CD4-positive, alpha-beta T cell treated with Interleukin-2 at 100 ng/mL for 4 hours (primary cell): Measurements from ENCODE around the gene HCN3.
"Not testable (repeated sequence)": the region's sequence is repeated elsewhere in the genome, so short reads cannot be mapped to it uniquely, and the experiment has no call there.

ENCODE experiments used
- DNase-seq: peaks from one replicate; pipeline ENCODE4 v3.0.0-alpha.2; 2020; ENCODE audit warnings: low spot score

The HCN3 gene

GRCh38 chr1:155313261-155313660 is 36.0 kb downstream of the HCN3 start:
- no peak for DNase-seq

- DNase-seq, result no peak
Measured at GRCh38 chr1:155316922-155317321, 39.7 kb downstream of the HCN3 start.

- no peak for DNase-seq
Measured at GRCh38 chr1:155318082-155318481, 40.8 kb downstream of the HCN3 start.

- DNase-seq, result no peak
Measured at GRCh38 chr1:155319536-155319935, 42.3 kb downstream of the HCN3 start.

GRCh38 chr1:155320252-155320651 is 43.0 kb downstream of the HCN3 start:
- no peak for DNase-seq

- peak; percentile 67 for DNase-seq
Measured at GRCh38 chr1:155320661-155321617, 43.7 kb downstream of the HCN3 start, which contains the start of gene RUSC1. TSS of gene RUSC1 (plus strand) at chr1:155320894. CDS start at chr1:155321774, 880 bp downstream.

GRCh38 chr1:155321639-155322503 is 44.6 kb downstream of the HCN3 start:
- no peak for DNase-seq

GRCh38 chr1:155322571-155322952 is 45.3 kb downstream of the HCN3 start:
- no peak for DNase-seq

GRCh38 chr1:155322953-155323728 is 45.9 kb downstream of the HCN3 start:
- peak; percentile 81 for DNase-seq

GRCh38 chr1:155323729-155324036 is 46.4 kb downstream of the HCN3 start:
- peak; percentile 85 for DNase-seq

GRCh38 chr1:155324037-155324716 is 46.9 kb downstream of the HCN3 start:
- peak; percentile 87 for DNase-seq

GRCh38 chr1:155324717-155325602 is 47.7 kb downstream of the HCN3 start:
- no peak for DNase-seq

- no peak for DNase-seq
Measured at GRCh38 chr1:155325603-155325893, 48.3 kb downstream of the HCN3 start.

GRCh38 chr1:155326020-155326526 is 48.8 kb downstream of the HCN3 start:
- no peak for DNase-seq

GRCh38 chr1:155326631-155327037 is 49.4 kb downstream of the HCN3 start:
- no peak for DNase-seq

- DNase-seq, result no peak
Measured at GRCh38 chr1:155327981-155328380, 50.7 kb downstream of the HCN3 start.

- DNase-seq, result not testable (repeated sequence)
Measured at GRCh38 chr1:155328856-155329255, 51.6 kb downstream of the HCN3 start.

GRCh38 chr1:155329980-155330598 is 52.8 kb downstream of the HCN3 start:
- no peak for DNase-seq

GRCh38 chr1:155334962-155335361 is 57.7 kb downstream of the HCN3 start:
- no peak for DNase-seq
